Measurements from ENCODE around the gene SLC22A3. TPM values are rescaled to one million over a fixed set of nuclear protein-coding genes. Genes with fewer than 3 reads are reported as not detected.

The SLC22A3 gene
- total RNA-seq, 1 donor from 2014 or later: 1.7 TPM

- Mint-ChIP-seq H3K4me1 (ENCODE audit: low read depth) (no peaks in the 10 kb centered on the region), H3K4me3 (ENCODE audit: low read depth) (no peak overlapping the region), H3K27ac (no peak overlapping the region), H3K36me3 (ENCODE audit: insufficient read depth) (no peaks in the 10 kb centered on the region), H3K27me3 (no peaks in the 10 kb centered on the region), H3K9me3 (ENCODE audit: low read depth) (no peaks in the 10 kb centered on the region)
- DNase-seq (ENCODE audit: low spot score, unreplicated experiment): no peak
- no peak for TF ChIP-seq CTCF (IDR thresholded peaks at IDR 0.05; ENCODE audit: unreplicated experiment)
Observed at GRCh38 chr6:160431226-160431625, 83.0 kb downstream of the SLC22A3 start.

GRCh38 chr6:160431791-160432404 lies 83.7 kb downstream of the SLC22A3 start:
- DNase-seq (ENCODE audit: low spot score, unreplicated experiment): no peak
- Mint-ChIP-seq H3K27me3 (no peaks in the 10 kb centered on the region), H3K9me3 (ENCODE audit: low read depth) (no peaks in the 10 kb centered on the region), H3K27ac (no peak overlapping the region), H3K4me3 (ENCODE audit: low read depth) (no peak overlapping the region), H3K36me3 (ENCODE audit: insufficient read depth) (no peaks in the 10 kb centered on the region), H3K4me1 (ENCODE audit: low read depth) (no peaks in the 10 kb centered on the region)
- TF ChIP-seq CTCF (IDR thresholded peaks at IDR 0.05; ENCODE audit: unreplicated experiment): no peak

- no peaks in the 10 kb centered on the region for H3K36me3 Mint-ChIP-seq (ENCODE audit: insufficient read depth)
- H3K4me1 Mint-ChIP-seq (ENCODE audit: low read depth): no peaks in the 10 kb centered on the region
- no peak for TF ChIP-seq CTCF (IDR thresholded peaks at IDR 0.05; ENCODE audit: unreplicated experiment)
- no peak for DNase-seq (ENCODE audit: low spot score, unreplicated experiment)
- no peak overlapping the region for H3K4me3 Mint-ChIP-seq (ENCODE audit: low read depth)
- H3K27ac Mint-ChIP-seq: no peak overlapping the region
- no peaks in the 10 kb centered on the region for H3K9me3 Mint-ChIP-seq (ENCODE audit: low read depth)
- H3K27me3 Mint-ChIP-seq: no peaks in the 10 kb centered on the region
Observed at GRCh38 chr6:160435935-160436334, 87.8 kb downstream of the SLC22A3 start.

- Mint-ChIP-seq H3K36me3 (ENCODE audit: insufficient read depth) (no peaks in the 10 kb centered on the region), H3K4me1 (ENCODE audit: low read depth) (no peaks in the 10 kb centered on the region), H3K27ac (no peak overlapping the region), H3K4me3 (ENCODE audit: low read depth) (no peak overlapping the region), H3K27me3 (no peaks in the 10 kb centered on the region), H3K9me3 (ENCODE audit: low read depth) (no peaks in the 10 kb centered on the region)
- TF ChIP-seq CTCF (IDR thresholded peaks at IDR 0.05; ENCODE audit: unreplicated experiment): no peak
- DNase-seq (ENCODE audit: low spot score, unreplicated experiment): no peak
Observed at GRCh38 chr6:160437154-160437553, 89.0 kb downstream of the SLC22A3 start.

- DNase-seq (ENCODE audit: low spot score, unreplicated experiment): no peak
- Mint-ChIP-seq H3K27ac (no peak overlapping the region), H3K4me1 (ENCODE audit: low read depth) (no peaks in the 10 kb centered on the region), H3K27me3 (no peaks in the 10 kb centered on the region), H3K4me3 (ENCODE audit: low read depth) (no peak overlapping the region), H3K36me3 (ENCODE audit: insufficient read depth) (no peaks in the 10 kb centered on the region), H3K9me3 (ENCODE audit: low read depth) (no peaks in the 10 kb centered on the region)
- no peak for TF ChIP-seq CTCF (IDR thresholded peaks at IDR 0.05; ENCODE audit: unreplicated experiment)
Observed at GRCh38 chr6:160437775-160438174, 89.6 kb downstream of the SLC22A3 start.

Data from progenitor cell of endocrine pancreas (in vitro differentiated cells).